WERI-Rb-1 (cell line): Measurements from ENCODE around the gene MYOM1.

Experiments used
- DNase-seq: peaks from one replicate; pipeline ENCODE4 v3.0.0-alpha.2; 2020
- H3K27ac ChIP-seq: fragments of 250-450 bp; sonication (Bioruptor Pico); 2 replicates; pipeline ENCODE4 v1.5.1; 2020; ENCODE audit warnings: mild to moderate bottlenecking, moderate library complexity
- H3K27me3 ChIP-seq: fragments of 250-450 bp; sonication (Bioruptor Pico); 2 replicates; pipeline ENCODE4 v1.5.1; 2021; ENCODE audit warnings: mild to moderate bottlenecking, low read depth, moderate library complexity; ENCODE audit not compliant: insufficient read depth, severe bottlenecking
- H3K36me3 ChIP-seq: fragments of 250-450 bp; sonication (Bioruptor Pico); 2 replicates; pipeline ENCODE4 v1.5.1; 2020; ENCODE audit warnings: mild to moderate bottlenecking, moderate library complexity
- H3K4me3 ChIP-seq: 2 replicates; pipeline ENCODE4 v1.5.1; 2011; ENCODE audit warnings: low read depth, mild to moderate bottlenecking, control low read depth, low read length
- H3K9me3 ChIP-seq: fragments of 250-450 bp; sonication (Bioruptor Pico); 2 replicates; pipeline ENCODE4 v1.5.1; 2021; ENCODE audit warnings: mild to moderate bottlenecking, moderate library complexity; ENCODE audit not compliant: severe bottlenecking
- CTCF ChIP-seq: IDR thresholded peaks from 2 replicates; pipeline ENCODE4 v1.5.1; 2011; ENCODE audit warnings: low read depth, mild to moderate bottlenecking, control low read depth, inconsistent platforms, low read length

The MYOM1 gene

DNA sequence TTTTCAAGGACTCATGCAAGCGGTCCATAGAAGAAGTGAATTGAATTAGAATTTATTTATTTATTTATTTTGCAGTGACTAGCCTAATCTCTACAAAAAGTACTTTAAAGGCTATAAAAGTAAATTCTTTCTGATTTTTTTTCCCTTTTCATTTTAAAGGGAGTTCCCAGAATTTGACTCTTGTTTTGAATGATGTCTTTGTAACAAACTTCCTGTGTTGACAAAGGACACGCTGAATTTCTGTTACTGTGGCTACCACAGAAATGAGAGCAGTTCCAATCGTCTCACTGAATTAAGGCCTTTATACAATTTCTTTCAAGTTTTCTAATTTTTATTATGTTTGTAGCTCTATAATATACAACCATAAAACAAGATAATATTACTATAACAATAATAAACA lies 160.5 kb downstream of the MYOM1 start:
- H3K27ac ChIP-seq, result no peak overlapping the region
- no peaks in the 10 kb centered on the region for H3K9me3 ChIP-seq
- no peak for DNase-seq
- no peak for TF ChIP-seq CTCF
- no peak overlapping the region for H3K4me3 ChIP-seq
- H3K27me3 ChIP-seq, result no peaks in the 10 kb centered on the region
- no peaks in the 10 kb centered on the region for H3K36me3 ChIP-seq

DNA sequence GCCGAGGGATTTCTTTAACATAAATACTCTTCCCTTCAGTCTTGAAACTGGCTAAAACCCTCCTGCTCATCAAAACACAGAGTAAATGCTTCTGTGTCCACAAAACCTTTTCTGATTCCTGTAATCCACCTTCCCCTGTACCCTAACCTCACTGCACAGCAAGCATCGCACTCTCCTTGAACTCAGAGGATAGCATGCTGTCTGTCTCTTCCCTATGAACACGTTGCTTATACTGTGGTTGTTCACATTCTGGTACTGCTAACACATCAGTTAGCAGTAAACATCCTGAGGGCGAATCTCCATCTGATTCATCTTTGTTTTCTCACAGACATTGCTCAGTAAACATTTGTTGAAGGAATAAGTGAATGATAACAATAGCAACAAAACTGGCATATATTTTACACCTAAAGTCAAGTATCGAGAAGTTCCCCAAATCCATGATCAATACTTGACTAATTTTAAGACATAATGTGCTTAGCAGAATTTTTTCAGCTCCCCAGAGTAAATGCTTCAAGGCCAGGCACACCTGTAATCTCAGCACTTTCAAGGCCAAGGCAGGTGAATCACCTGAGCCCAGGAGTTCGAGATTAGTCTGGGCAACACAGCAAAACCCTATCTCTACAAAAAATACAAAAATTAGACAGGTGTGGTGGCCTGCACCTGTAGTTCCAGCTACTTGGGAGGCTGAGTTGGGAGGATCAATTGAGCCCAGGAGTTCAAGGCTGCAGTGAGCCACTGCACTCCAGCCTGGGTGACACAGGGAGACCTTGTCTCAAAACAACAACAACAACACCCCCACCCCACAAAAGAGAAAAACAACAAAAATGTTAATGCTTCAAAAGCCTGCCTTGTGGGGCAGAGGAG lies 161.2 kb downstream of the MYOM1 start:
- no peak overlapping the region for H3K4me3 ChIP-seq
- no peak overlapping the region for H3K27ac ChIP-seq
- H3K36me3 ChIP-seq, result no peaks in the 10 kb centered on the region
- no peaks in the 10 kb centered on the region for H3K27me3 ChIP-seq
- H3K9me3 ChIP-seq, result no peaks in the 10 kb centered on the region
- no peak for TF ChIP-seq CTCF
- no peak for DNase-seq

DNA sequence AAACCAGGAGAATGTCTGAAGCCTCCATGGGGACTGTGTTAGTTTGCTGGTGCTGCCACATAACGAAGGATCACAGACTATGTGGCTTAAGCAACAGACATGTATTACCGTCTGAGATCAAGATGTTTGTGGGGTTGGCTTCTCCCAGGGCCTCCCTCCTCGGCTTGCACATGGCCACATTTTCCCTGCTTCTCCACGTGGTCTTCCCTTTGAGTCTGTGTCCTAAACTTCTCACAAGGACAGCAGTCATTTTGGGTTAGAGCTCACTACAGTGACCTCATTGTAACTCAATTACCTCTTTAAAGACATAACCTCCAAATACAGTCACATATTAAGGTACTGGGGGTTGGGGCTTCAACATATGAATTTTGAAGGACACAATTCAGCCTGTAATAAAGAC lies 162.2 kb downstream of the MYOM1 start:
- Histone ChIP-seq H3K36me3 (no peaks in the 10 kb centered on the region), H3K4me3 (no peak overlapping the region), H3K27me3 (no peaks in the 10 kb centered on the region), H3K9me3 (no peaks in the 10 kb centered on the region), H3K27ac (no peak overlapping the region)
- TF ChIP-seq CTCF, result no peak
- DNase-seq, result no peak

- Histone ChIP-seq H3K4me3 (no peak overlapping the region), H3K36me3 (no peaks in the 10 kb centered on the region), H3K27ac (no peak overlapping the region), H3K27me3 (no peaks in the 10 kb centered on the region), H3K9me3 (peaks cover 2% of the 10 kb centered on the region)
- no peak for DNase-seq
- no peak for TF ChIP-seq CTCF
Observed at GRCh38 chr18:3056311-3056710, 163.5 kb downstream of the MYOM1 start.

GRCh38 chr18:3055816-3056215 lies 164.0 kb downstream of the MYOM1 start:
- DNase-seq, result no peak
- Histone ChIP-seq H3K9me3 (peaks cover 2% of the 10 kb centered on the region), H3K4me3 (no peak overlapping the region), H3K36me3 (no peaks in the 10 kb centered on the region), H3K27ac (no peak overlapping the region), H3K27me3 (no peaks in the 10 kb centered on the region)
- no peak for TF ChIP-seq CTCF
